ENCODE data around the gene ZNF200.
"Not testable (repeated sequence)": the region's sequence is repeated elsewhere in the genome, so short reads cannot be mapped to it uniquely, and the experiment has no call there.

Gene ZNF200

DNA sequence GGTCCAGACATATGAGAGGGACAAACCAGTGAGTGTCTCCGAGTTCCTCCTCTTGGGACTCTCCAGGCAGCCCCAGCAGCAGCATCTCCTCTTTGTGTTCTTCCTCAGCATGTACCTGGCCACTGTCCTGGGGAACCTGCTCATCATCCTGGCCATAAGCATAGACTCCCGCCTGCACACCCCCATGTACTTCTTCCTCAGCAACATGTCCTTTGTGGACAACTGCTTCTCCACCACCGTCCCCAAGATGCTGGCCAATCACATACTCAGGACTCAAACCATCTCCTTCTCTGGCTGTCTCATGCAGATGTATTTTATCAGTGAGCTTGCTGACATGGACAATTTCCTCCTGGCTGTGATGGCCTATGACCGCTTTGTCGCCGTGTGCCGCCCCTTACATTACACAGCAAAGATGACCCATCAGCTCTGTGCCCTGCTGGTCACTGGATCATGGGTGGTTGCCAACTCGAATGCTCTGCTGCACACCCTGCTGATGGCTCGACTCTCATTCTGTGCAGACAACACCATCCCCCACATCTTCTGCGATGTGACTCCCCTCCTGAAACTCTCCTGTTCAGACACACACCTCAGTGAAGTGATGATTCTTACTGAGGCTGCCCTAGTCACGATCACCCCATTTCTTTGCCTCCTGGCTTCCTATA, 19.2 kb downstream of the ZNF200 start:
- TF ChIP-seq, protein P1, sequence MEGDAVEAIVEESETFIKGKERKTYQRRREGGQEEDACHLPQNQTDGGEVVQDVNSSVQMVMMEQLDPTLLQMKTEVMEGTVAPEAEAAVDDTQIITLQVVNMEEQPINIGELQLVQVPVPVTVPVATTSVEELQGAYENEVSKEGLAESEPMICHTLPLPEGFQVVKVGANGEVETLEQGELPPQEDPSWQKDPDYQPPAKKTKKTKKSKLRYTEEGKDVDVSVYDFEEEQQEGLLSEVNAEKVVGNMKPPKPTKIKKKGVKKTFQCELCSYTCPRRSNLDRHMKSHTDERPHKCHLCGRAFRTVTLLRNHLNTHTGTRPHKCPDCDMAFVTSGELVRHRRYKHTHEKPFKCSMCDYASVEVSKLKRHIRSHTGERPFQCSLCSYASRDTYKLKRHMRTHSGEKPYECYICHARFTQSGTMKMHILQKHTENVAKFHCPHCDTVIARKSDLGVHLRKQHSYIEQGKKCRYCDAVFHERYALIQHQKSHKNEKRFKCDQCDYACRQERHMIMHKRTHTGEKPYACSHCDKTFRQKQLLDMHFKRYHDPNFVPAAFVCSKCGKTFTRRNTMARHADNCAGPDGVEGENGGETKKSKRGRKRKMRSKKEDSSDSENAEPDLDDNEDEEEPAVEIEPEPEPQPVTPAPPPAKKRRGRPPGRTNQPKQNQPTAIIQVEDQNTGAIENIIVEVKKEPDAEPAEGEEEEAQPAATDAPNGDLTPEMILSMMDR (IDR thresholded peaks at IDR 0.05; ENCODE audit: low read length, missing control alignments): no peak

DNA sequence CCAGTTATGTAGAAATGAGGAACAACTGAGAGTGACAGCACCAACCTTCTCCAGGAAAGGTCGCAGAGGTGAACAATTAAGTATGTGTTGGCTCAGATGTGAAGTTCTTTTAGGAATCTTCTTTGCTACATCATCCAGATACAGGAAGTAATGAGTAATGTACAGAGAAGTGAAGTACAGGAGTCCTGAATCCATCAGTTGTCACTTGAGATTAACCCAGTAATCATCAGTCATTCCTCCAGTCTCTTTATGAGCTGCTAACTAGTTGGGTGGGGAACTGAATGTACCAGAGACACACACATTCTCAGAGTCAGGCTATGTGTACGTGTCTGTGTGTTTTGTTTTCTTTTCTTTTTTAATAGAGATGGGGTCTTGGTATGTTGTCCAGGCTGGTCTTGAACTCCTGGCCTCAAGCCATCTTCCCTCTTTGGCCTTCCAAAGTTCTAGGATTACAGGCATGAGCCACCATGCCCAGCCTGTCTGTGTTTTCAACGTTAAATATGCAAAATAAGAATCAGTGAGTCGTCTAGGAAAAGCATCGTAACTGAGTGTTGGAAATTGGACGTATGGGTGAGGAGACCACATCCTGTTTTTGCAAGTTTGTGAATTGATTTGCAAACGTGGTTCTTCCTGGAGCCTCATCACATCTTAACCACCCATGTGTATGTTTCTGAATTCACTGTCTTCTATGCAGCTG, 19.9 kb downstream of the ZNF200 start:
- TF ChIP-seq, protein P1 (IDR thresholded peaks at IDR 0.05; ENCODE audit: low read length, missing control alignments): no peak
- no peak overlapping the region for H3K4me3 ChIP-seq (replicated peaks; ENCODE audit: low read depth, low read length)
- DNase-seq (ENCODE audit: low read depth): no peak

More for the DNA sequence above, 19.2 kb downstream of the ZNF200 start:
- no peak overlapping the region for H3K4me3 ChIP-seq (replicated peaks; ENCODE audit: low read depth, low read length)
- no peak for DNase-seq (ENCODE audit: low read depth)

DNA sequence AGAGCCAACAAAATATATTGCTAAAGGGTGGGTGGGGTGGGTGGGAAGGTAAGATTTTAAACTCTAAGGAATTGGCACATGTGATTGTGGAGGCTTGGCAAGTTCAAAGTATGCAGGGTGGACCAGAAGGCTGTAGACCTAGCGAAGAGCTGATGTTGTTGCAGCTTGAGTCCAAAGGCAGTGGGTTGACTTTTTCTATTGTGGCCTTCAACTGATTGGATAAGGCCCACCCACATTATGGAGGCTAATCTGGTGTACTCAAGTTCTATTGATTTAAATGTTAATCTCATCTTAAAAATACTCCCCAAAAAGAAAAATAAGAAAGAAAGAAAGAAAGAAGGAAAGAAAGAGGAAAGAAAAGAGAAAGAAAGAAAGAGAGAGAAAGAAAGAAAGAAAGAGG, 22.4 kb downstream of the ZNF200 start:
- H3K4me3 ChIP-seq (replicated peaks; ENCODE audit: low read depth, low read length): no peak overlapping the region
- no peak for DNase-seq (ENCODE audit: low read depth)
- TF ChIP-seq, protein P1 (IDR thresholded peaks at IDR 0.05; ENCODE audit: low read length, missing control alignments): no peak

GRCh38 chr16:3212006-3212405, 23.0 kb downstream of the ZNF200 start:
- no peak for DNase-seq (ENCODE audit: low read depth)
- no peak overlapping the region for H3K4me3 ChIP-seq (replicated peaks; ENCODE audit: low read depth, low read length)
- TF ChIP-seq, protein P1 (IDR thresholded peaks at IDR 0.05; ENCODE audit: low read length, missing control alignments): no peak

- DNase-seq (ENCODE audit: low read depth): no peak
- no peak overlapping the region for H3K4me3 ChIP-seq (replicated peaks; ENCODE audit: low read depth, low read length)
- TF ChIP-seq, protein P1 (IDR thresholded peaks at IDR 0.05; ENCODE audit: low read length, missing control alignments): no peak
Observed at GRCh38 chr16:3207086-3207953, 27.6 kb downstream of the ZNF200 start.

DNA sequence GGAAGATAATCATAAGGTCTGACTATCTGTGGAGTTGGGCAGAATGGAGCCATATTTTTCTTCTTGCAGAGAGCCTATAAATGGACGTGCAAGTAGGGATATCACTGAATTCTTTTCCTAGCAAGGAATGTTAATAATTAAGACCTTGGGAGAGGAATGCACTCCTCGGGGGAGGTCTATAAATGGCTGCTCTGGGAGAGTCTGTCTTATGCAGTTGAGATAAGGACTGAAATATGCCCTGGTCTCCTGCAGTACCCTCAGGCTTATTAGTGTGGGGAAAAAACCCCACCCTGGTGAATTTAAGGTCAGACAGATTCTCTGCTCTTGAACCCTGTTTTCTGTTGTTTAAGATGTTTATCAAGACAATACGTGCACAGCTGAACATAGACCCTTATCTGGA, 29.0 kb downstream of the ZNF200 start:
- DNase-seq (ENCODE audit: low read depth); H3K4me3 ChIP-seq (replicated peaks; ENCODE audit: low read depth, low read length): not testable (repeated sequence)

DNA sequence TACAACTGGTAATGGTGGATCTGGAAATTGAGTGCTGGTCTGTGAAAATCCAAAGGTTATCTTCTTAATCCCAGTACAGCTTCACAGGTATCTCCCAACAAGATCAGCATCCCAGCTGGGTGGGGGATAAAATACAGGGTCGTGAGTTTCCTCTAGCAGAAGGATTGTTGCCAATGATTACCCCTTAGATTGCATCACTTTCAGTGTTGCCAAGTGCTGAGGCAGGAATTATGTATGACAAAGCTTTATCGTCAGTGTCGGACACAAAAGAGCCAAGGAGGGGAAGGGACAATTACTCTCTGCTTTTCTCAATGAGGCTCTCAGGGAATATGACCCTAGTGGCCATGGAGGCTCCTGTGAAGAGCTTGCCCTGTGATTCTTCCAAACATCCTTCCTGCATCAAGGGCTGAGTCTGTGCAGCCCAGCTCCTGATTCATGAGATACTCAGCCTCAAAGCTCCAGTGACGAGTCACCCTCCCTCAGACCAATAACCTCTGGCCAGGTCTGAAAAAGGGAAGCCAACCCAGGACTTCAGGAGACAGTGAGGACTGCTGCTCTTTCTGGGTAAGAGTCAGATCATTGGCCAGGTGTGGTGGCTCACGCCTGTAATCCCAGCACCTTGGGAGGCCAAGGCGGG, 31.9 kb downstream of the ZNF200 start:
- TF ChIP-seq, protein P1 (IDR thresholded peaks at IDR 0.05; ENCODE audit: low read length, missing control alignments): no peak
- H3K4me3 ChIP-seq (replicated peaks; ENCODE audit: low read depth, low read length): no peak overlapping the region
- no peak for DNase-seq (ENCODE audit: low read depth)

Data from fibroblast of pulmonary artery (primary cell).